ENCODE results near the gene TOE1.

GRCh38 chr1:45299296-45299695, 40.7 kb upstream of the TOE1 start:
- TF ChIP-seq CTCF (conservative IDR thresholded peaks at IDR 0.05) (no peak), ZFX (IDR thresholded peaks at IDR 0.05) (no peak)

Data from C4-2B (cell line).